GM18861 (cell line): Measurements from ENCODE around the gene RNF157.

Source experiments
- ATAC-seq: cut with Tn5 transposase; IDR thresholded peaks from one replicate; pipeline ENCODE4 v1.9.1; 2021; ENCODE audit not compliant: unreplicated experiment

Gene RNF157

GRCh38 chr17:76240461-76241203, at the start of gene RNF157:
RNF157 (minus strand) TSS chr17:76240493; CDS start chr17:76240240, 253 bp downstream.
- peak; percentile 39 for ATAC-seq

GRCh38 chr17:76281573-76282371, 41.5 kb upstream of the RNF157 start:
- ATAC-seq = no peak

- no peak for ATAC-seq
Observed at GRCh38 chr17:76280650-76281049, 40.4 kb upstream of the RNF157 start.

DNA sequence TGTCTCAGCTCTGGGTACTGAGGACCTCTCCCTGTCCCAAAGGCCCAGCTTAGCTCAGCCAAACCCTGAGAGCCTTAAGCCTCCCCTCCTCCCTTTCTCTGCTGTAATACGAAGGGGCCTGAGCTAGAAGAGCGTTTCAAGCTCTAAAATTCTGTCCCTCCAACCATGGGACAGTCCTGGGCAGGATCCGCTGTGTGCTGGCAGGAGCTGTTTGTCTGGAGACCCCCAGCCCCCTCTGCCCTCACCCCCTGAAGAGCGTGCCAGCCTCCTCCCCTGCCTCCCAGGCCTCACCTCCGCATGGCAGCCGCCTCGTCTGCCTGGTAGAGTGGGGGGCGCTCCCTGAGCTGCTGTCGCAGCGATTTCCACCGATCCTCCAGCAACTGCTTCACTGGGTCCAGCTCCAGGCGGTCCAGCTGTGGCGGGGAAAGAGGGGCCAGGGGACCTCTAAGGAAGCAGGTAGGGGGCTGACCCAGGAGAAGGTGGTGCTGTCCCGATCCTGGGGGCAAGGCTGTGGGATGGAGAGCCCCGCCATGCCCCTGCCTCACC, 39.5 kb upstream of the RNF157 start:
- ATAC-seq = no peak

DNA sequence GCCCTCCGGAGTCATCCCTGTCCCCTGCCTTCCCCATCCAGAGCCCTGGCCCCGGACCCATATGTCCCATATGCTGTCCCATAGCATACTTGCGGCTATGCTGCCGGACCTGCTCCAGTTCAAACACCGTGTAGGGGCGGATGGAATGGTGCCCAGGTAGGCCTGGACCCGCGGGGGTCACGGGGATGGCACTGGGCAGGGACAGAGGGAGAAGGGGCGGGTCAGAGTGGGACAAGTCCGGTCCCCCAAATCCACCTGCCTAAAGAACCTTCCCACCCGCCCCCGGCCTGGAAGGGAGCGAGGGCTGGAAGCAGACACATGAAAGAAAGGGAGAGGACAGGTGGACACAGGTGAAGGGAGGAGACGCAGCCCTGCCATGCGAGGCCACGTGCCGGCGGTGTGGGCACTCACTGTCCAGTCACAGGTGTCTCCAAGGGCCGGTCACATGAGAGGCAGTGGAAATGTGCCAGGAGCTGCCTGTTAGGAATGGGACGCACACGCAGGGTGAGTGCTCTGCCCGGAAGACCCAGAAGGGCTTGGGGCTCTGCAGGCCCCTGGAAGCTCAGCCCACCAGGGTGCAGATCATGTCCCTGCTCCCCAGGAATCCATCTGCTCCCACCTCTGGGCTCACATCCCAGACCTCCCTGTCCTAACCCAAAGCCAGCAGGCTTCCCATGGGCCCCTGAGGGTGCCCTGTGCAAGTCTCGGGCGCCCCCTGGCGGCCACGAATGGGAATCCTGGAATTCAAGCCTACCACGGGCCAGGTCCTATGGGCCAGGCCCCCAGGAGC, 38.9 kb upstream of the RNF157 start:
- no peak for ATAC-seq

DNA sequence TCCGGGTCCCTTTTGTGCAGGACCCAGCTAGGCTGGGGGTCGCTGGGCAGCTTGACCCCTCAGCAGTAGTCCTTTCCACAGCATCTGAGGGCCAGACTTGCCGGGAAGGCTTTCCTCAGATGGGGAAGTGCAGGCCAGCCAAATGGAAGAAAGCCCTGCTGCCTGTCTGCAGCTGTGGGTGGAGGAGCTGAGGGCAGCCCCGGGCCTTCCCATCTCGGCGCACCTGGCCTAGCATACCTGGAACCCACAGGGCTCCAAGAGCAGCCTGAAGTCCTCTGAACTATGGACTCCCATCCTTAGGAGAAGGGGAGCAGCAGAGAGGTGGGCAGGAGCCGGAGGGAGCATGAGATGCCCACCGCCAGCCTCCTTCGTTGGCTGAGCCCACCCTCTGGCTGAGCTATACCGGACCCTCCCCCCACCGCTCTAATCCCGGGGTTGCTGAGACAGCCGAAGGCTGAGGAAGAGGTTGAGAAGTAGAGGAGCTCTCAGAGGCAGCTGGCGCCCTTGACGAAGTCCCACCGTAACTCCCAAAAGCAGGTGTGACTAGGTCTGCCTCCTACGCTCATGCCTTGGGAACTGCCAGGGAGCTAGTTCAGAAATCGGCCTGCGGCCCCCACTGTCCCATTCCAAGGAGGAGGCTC, 38.1 kb upstream of the RNF157 start:
- no peak for ATAC-seq

DNA sequence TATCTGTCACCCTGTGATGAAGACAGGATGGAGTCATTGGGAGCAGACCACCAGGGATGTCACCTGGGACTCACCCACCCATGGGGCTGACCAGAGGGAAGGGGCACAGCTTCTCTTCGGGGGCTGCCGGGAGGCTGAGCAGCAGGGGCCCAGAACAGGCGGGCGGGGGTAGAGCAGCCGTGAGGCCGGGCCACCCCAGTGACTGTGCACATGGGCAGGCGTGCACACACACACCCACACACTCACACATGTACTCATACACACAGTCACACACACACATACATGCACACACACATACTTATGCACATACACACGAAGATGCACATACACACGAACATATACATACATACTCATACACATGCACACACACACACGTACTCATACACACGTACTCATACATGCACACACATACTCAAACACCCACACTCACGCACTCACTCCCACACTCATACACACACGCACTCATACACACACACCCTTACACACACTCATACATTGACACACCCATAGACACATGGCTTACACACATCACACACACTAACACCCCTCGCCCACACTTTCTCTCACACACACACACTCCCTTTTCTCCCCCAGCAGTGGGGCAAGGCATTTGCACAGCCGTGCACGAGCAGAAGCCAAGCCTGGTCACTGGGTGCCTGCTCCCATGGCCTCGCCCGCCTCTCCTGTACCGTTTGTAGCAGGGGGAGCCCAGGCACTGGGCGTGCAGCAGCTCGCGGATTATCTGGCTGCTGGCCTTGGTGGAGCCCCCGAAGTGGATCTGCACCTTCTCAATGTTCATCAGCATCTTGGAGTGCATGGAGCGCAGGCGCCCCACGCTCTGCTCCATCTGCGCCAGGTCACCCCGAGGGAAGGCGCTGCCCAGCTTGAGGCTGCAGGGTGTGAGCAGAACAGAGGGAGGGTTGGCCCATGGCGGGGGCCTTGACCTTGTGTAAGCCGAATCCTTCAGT, 37.3 kb upstream of the RNF157 start:
- no peak for ATAC-seq

DNA sequence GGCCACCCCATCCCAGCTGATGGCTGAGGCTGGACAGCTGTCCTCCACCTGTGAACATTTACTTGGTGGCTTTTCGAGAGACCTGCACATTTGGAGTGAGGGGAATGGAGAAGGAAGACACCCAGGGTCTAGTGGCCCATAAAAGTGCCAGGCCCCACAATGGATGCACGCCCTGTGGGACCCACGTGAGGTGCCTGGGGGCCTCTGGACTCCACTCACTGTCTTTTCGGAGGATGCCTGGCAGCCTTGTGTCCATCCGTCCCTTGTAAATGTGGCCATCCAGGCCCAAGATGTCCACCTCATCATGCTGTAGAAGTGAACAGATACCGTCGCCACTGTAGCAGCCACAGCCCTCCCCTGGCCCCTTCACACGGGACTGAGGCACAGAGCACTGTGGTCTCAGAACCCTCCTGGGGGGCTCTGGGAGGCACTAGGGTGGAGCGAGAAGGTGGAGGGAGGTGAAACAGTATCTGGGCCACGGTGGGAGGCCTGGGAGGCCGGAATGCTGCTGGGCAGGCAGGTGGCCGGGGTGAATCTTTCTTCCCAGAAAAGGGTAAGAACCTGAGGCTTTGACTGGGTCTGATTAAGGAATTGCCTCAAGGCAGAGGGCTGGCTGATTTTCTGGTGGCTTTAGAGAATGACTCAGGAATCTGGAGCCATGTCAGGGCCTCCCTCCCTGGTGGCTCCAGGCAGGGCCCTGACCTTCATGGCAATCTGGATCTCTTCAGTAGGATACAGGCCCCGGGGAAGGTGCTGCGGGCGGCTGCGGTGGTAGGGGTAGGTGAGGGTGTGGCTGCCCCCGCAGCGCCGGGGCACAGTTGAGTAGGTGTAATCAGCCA, 36.4 kb upstream of the RNF157 start:
- ATAC-seq = no peak

GRCh38 chr17:76276069-76276431, 35.8 kb upstream of the RNF157 start:
- ATAC-seq = no peak

DNA sequence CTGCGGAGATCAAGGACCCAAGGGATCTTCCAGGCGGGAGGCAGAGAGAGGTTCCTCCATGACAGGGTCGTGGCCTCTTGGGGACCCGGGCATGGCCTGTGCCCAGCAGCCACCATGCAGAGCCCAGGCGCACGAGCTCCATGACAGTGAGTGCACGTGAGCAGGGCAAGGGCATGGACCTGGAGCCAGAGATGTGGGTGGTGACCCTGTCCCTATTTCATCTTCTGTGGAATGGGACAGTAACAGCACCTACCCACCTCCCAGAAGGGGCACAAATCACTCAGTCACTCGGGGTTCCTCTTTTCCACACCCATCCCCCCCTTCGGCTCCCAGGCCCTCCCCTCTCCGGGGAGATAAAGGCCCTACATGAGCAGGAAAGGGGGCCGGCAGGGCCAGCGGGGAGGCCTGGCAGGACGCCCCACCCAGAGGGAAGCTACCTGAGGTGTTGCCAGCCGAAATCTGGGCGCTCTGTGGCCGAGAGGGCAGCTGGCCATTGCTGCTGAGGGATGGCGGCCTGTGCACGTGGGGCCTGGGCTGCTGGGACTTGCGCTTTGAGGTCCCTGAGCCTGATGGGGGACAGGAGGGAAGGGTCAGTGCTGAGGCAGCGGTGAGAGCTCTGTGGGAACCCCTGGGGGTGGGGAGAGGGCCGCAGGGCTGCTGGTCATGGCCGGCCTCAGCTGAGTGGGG, 35.2 kb upstream of the RNF157 start:
- ATAC-seq = no peak

DNA sequence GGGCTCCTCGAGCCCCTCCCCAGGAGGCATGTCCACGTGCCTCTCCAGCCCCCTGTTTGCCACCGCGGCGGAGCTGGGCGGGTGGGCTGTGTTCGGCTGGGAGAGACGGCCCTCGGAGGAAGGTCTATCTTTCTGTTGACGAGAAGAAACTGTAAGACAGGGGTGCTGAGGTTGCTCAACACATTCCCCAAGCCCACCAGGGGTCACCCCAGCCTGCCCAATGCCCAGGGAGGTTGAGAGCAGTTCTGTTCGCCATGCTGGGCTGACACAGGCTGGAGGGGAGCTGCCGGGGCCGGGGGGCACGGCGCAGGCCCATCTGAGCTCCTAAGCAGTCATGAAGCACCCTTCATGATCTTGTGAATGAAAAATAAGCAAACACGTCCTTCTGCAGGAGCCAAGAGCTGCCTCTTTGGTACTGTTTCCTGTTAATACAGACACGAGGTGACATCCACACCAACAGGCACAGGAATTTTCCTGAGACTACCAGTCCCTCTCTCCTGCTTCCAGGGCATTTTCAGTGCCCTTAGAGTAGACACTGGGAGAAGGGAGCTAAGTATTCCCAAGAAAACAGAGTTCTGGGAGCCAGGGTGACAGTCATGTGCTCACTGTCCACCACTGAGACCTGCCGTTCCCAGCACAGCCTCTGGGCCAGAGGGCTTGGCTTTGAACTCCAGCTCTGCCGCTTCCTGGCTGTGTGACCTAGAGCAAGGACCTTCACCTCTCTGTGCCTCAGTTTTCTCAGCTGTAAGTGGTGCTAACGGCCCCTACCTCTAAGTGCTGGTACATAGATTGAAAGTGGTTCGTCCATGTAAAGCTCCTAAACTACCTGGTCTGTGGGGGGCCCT, 34.0 kb upstream of the RNF157 start:
- no peak for ATAC-seq

DNA sequence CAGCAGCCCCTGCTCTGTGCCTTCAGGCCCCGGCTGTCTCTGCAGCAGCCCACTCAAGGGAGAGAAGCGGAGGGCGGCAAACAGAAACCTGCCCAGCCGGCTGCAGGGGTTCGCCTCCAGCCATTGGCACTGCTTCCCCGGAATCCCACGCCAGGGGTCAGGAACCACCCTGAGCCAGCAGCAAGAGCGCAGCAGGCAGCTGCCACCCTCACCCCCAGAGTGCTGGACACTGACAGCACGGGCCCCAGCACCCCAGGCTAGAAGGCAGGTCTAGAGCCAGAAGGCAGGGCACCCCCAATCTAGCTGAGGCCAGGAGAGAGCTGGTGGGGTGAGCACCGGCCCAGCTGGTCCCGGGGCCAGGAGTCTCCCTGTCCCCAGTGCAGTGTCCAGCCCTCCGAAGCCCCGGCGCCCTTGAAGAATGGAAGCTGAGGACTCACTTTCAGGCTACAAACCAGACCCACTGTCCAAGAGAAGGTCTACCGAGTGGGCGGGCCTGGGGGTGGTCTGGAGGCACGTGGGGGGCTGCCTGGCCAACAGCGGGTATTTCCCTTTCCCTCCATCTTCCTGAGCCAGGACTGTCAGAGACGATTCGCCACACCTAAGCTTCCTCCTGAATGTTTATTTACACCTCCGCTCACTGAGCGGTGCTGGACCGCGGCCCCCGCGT, 33.3 kb upstream of the RNF157 start:
- no peak for ATAC-seq

GRCh38 chr17:76272541-76273444, 32.5 kb upstream of the RNF157 start:
- no peak for ATAC-seq

DNA sequence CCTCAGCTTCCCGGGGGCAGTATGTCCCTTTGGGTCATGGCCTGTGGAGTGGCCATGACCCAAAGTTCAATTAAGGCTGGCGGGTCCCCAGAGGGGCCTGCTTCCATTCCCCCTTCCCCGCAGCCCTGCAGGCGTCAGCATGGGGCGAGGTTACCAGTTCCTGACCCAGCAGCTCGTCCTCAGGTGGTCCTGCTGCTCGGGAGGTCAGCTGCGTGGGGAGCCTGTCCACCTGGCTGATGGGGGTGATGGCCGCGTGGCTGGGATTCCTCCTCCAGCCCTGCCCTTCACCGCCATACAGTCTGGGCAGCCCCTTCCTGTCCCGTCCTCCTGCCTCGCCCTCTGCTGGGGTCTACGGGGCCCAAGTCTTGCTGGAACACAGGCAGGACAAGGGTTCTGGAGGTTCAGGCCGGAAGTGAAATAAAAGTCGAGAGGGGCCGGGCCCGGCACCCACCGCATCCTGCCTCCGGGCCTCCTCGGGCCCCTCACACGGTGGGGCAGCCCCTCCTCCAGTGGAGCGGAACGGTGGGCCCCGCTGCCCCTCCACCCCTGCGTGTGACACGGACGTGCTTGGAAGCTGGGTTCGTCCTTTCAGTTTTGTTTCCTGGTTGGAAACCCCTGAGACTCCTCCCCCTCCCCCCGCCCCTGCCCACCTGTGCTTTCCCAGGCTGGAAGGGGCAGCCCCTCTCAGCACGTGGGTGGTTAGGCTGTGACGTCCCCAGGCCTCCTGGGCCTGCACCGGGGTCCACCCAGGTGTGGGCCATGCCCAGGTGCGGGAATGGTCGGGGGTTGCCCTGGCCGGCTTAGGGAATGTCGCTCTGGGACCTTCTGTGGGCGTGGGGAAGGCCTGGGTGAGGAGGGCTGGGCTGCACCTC, 31.6 kb upstream of the RNF157 start:
- ATAC-seq = peak; percentile 32
